HepG2 (cell line): ENCODE results near the gene RPL37. TPM values are rescaled to one million over a fixed set of nuclear protein-coding genes. Genes with fewer than 3 reads are reported as not detected.

ENCODE experiments used
- PHF8 ChIP-seq: sonication (generic); formaldehyde crosslinking; IDR thresholded peaks from 2 replicates; pipeline ENCODE4 v1.5.0; 2020; ENCODE audit warnings: missing genetic modification reagents
- ZFP82 ChIP-seq: sonication (generic); formaldehyde crosslinking; IDR thresholded peaks from 2 replicates; pipeline ENCODE4 v1.5.1; 2020; ENCODE audit warnings: mild to moderate bottlenecking, missing genetic modification reagents, borderline replicate concordance
- ZNF607 ChIP-seq: sonication (generic); formaldehyde crosslinking; IDR thresholded peaks from 2 replicates; pipeline ENCODE4 v1.5.1; 2020; ENCODE audit warnings: missing genetic modification reagents, mild to moderate bottlenecking, borderline replicate concordance
- polyA plus RNA-seq, 8 experiments: library from polyadenylated mRNA; depleted of rRNA in 3 of 8; stranded (reverse) in 7 of 8; unstranded in 1 of 8; fragments of >200 nt; fragmentation: Illumina TruSeq in 4 of 8; extraction: Trizol in 4 of 8; gene quantifications; 2 replicates each; pipeline versions ENCODE4 v1.2.1 to v1.2.3, GENCODE V29; 2011 to 2016; ENCODE audit warnings: low read depth in 4 of 8, missing spikeins in 1 of 8, mixed read lengths in 1 of 8; ENCODE audit not compliant: insufficient read depth in 1 of 8
- total RNA-seq, 5 experiments: library from RNA; depleted of rRNA; stranded (reverse); fragments of >200 nt; fragmentation: Illumina TruSeq; extraction: Trizol; gene quantifications; 2 replicates each; pipeline ENCODE4 v1.2.3, GENCODE V29; 2016; ENCODE audit warnings: low read depth in 1 of 5
- TF ChIP-seq, protein P1 (sequence below): sonication (generic); formaldehyde crosslinking; IDR thresholded peaks from one replicate; pipeline ENCODE4 v1.5.1; 2020; ENCODE audit warnings: mild to moderate bottlenecking, missing genetic modification reagents; ENCODE audit errors: not compliant biosample characterization
- TF ChIP-seq, protein P2 (sequence below): sonication (generic); formaldehyde crosslinking; IDR thresholded peaks from 2 replicates; pipeline ENCODE4 v1.8.0; 2022; ENCODE audit warnings: mild to moderate bottlenecking, missing genetic modification reagents, moderate library complexity
- TF ChIP-seq, protein P3 (sequence below): sonication (generic); formaldehyde crosslinking; conservative IDR thresholded peaks from 2 replicates; pipeline ENCODE4 v1.4.0; 2020; ENCODE audit warnings: missing genetic modification reagents
- TF ChIP-seq, protein P4 (sequence below): sonication (generic); formaldehyde crosslinking; IDR thresholded peaks from 2 replicates; pipeline ENCODE4 v1.8.0; 2022; ENCODE audit warnings: mild to moderate bottlenecking, missing genetic modification reagents; ENCODE audit not compliant: insufficient replicate concordance
- TF ChIP-seq, protein P5 (sequence below): sonication (generic); formaldehyde crosslinking; IDR thresholded peaks from 2 replicates; pipeline ENCODE4 v1.8.0; 2022; ENCODE audit warnings: missing genetic modification reagents, mild to moderate bottlenecking, inconsistent platforms, borderline replicate concordance

The RPL37 gene
- total and polyA plus RNA-seq, 2 of the 13 experiments (the other 11 are each of a cell fraction or from before 2014, with no cell fraction given), result 1,981 to 3,367 TPM

DNA sequence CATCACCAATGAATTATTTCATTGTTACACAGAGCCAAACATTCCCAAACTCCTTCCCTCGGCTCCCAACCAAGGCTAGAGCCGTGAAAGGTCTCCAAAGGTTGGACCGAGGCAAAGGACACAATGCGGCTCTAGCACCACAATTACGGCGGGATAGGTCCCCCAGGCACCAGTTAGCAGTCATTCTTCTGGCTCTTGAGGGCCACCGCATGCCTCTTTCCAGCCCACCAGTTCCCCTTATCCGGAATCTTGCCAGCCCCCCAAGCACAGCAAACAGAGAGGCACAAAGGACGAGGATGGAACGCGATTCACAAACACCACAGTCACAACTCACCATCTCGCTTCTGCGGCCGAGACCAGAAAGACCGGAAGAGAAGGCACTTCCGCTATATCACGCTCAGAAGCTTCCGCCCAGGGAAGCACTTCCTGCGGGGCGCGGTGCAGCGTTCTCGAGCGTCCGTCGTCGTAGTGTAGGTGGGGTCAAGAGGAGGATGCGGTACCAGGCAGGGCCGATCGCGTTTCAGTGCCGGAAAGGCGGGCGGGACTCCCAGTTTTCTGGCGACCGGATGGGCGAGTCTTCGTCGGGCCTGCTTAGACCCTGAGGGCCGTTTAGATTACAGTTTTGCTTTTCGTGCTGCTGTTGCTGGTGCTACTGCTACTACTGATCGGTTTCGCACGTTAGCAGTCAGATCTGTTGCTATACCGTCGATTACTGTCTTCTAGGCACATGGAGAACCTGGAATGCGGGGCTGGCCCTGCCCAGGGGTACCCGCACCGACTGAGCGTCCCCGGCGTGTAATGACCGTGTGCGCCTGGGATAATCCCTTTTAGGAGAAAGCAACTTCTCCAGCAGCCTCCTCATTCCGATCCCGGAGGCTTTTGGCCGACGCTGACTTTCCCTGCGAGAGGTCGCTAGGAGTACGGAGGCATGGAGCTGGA, at the start of gene RPL37 (continued):
- TF ChIP-seq, protein P1, sequence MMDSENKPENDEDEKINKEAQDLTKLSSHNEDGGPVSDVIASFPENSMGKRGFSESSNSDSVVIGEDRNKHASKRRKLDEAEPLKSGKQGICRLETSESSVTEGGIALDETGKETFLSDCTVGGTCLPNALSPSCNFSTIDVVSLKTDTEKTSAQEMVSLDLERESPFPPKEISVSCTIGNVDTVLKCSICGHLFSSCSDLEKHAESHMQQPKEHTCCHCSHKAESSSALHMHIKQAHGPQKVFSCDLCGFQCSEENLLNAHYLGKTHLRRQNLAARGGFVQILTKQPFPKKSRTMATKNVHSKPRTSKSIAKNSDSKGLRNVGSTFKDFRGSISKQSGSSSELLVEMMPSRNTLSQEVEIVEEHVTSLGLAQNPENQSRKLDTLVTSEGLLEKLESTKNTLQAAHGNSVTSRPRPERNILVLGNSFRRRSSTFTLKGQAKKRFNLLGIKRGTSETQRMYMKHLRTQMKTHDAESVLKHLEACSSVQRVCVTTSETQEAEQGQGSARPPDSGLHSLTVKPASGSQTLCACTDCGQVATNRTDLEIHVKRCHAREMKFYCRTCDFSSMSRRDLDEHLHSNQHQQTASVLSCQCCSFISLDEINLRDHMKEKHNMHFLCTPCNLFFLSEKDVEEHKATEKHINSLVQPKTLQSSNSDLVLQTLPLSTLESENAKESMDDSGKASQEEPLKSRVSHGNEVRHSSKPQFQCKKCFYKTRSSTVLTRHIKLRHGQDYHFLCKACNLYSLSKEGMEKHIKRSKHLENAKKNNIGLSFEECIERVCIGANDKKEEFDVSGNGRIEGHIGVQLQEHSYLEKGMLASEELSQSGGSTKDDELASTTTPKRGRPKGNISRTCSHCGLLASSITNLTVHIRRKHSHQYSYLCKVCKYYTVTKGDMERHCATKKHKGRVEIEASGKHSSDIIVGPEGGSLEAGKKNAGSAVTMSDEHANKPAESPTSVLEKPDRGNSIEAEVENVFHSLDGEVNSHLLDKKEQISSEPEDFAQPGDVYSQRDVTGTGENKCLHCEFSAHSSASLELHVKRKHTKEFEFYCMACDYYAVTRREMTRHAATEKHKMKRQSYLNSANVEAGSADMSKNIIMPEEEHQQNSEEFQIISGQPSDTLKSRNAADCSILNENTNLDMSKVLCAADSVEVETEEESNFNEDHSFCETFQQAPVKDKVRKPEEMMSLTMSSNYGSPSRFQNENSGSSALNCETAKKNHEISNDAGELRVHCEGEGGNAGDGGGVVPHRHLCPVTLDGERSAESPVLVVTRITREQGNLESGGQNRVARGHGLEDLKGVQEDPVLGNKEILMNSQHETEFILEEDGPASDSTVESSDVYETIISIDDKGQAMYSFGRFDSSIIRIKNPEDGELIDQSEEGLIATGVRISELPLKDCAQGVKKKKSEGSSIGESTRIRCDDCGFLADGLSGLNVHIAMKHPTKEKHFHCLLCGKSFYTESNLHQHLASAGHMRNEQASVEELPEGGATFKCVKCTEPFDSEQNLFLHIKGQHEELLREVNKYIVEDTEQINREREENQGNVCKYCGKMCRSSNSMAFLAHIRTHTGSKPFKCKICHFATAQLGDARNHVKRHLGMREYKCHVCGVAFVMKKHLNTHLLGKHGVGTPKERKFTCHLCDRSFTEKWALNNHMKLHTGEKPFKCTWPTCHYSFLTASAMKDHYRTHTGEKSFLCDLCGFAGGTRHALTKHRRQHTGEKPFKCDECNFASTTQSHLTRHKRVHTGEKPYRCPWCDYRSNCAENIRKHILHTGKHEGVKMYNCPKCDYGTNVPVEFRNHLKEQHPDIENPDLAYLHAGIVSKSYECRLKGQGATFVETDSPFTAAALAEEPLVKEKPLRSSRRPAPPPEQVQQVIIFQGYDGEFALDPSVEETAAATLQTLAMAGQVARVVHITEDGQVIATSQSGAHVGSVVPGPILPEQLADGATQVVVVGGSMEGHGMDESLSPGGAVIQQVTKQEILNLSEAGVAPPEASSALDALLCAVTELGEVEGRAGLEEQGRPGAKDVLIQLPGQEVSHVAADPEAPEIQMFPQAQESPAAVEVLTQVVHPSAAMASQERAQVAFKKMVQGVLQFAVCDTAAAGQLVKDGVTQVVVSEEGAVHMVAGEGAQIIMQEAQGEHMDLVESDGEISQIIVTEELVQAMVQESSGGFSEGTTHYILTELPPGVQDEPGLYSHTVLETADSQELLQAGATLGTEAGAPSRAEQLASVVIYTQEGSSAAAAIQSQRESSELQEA (CRISPR knock-in tag), result peak; percentile 79
- TF ChIP-seq, protein P2, sequence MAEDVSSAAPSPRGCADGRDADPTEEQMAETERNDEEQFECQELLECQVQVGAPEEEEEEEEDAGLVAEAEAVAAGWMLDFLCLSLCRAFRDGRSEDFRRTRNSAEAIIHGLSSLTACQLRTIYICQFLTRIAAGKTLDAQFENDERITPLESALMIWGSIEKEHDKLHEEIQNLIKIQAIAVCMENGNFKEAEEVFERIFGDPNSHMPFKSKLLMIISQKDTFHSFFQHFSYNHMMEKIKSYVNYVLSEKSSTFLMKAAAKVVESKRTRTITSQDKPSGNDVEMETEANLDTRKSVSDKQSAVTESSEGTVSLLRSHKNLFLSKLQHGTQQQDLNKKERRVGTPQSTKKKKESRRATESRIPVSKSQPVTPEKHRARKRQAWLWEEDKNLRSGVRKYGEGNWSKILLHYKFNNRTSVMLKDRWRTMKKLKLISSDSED (CRISPR knock-in tag), result no peak
- TF ChIP-seq, protein P3, sequence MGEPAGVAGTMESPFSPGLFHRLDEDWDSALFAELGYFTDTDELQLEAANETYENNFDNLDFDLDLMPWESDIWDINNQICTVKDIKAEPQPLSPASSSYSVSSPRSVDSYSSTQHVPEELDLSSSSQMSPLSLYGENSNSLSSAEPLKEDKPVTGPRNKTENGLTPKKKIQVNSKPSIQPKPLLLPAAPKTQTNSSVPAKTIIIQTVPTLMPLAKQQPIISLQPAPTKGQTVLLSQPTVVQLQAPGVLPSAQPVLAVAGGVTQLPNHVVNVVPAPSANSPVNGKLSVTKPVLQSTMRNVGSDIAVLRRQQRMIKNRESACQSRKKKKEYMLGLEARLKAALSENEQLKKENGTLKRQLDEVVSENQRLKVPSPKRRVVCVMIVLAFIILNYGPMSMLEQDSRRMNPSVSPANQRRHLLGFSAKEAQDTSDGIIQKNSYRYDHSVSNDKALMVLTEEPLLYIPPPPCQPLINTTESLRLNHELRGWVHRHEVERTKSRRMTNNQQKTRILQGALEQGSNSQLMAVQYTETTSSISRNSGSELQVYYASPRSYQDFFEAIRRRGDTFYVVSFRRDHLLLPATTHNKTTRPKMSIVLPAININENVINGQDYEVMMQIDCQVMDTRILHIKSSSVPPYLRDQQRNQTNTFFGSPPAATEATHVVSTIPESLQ, result peak; percentile 42; the same call in 1 of the 2 replicates
- TF ChIP-seq, protein P4, sequence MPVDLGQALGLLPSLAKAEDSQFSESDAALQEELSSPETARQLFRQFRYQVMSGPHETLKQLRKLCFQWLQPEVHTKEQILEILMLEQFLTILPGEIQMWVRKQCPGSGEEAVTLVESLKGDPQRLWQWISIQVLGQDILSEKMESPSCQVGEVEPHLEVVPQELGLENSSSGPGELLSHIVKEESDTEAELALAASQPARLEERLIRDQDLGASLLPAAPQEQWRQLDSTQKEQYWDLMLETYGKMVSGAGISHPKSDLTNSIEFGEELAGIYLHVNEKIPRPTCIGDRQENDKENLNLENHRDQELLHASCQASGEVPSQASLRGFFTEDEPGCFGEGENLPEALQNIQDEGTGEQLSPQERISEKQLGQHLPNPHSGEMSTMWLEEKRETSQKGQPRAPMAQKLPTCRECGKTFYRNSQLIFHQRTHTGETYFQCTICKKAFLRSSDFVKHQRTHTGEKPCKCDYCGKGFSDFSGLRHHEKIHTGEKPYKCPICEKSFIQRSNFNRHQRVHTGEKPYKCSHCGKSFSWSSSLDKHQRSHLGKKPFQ (CRISPR knock-in tag), result no peak
- TF ChIP-seq PHF8 (CRISPR knock-in tag) (peak; percentile 95), ZNF607 (CRISPR knock-in tag) (peak; percentile 97), ZFP82 (CRISPR knock-in tag) (no peak)
- TF ChIP-seq, protein P5, sequence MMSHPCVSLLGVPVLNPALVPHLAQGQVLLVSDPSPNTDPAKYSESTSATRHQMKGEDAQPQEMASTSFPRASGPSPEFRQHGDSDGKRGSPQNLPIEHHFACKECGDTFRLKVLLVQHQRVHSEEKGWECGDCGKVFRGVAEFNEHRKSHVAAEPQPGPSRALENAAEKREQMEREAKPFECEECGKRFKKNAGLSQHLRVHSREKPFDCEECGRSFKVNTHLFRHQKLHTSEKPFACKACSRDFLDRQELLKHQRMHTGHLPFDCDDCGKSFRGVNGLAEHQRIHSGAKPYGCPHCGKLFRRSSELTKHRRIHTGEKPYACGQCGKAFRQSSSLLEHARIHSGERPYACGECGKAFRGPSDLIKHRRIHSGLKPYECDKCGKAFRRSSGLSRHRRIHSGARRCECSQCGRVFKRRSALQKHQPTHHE (CRISPR knock-in tag), result peak; percentile 84
